Measurements from ENCODE around the gene IL4I1. TPM values are rescaled to one million over a fixed set of nuclear protein-coding genes. Genes with fewer than 3 reads are reported as not detected.

Gene IL4I1
- total RNA-seq, 4 donors from 2014 or later = 0.15 to 1.1 TPM; not detected in 2

DNA sequence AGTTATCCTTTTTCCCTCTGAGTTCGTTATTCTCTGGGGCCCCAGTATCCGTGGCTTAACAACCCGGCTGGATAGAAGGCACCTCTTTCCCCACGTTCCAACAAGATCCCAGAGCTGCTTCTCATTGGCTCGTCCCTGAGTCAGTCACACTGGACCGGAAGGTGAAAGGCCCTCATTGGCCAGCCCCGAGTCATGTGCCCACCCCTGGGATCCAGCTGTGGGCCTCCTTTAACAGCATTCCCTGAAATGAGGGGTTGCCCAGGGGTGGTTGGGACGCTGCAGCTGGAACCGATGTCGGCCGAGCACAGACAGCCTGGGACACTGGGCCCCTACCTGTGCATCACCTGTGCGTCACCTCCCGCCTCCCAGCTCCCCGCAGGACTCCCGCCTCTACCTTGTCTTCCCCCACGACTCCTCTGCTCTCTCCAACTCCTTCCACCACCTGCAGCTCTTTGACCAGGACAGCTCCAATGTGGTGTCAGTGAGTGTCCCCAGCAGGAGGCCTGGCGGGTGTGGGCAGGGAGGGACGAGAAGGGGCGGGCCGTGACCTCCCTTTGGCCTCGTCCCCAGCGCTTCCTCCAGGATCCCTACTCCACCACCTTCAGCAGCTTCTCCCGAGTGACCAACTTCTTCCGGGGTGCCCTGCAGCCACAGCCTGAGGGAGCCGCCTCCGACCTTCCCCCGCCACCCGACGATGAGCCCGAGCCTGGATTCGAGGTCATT is 14.9 kb downstream of the IL4I1 start:
- no peak for DNase-seq
- Histone ChIP-seq H3K4me3 (no peak overlapping the region), H3K27me3 (no peaks in the 10 kb centered on the region), H3K9me3 (no peaks in the 10 kb centered on the region), H3K4me1 (peaks cover 7 to 16% of the 10 kb centered on the region in 2 donors), H3K27ac (no peak overlapping the region), H3K36me3 (peaks cover 14 to 81% of the 10 kb centered on the region in 2 donors)
- ATAC-seq = no peak
- intact Hi-C loops (cut with DNase I; ENCODE audit: low total_unique reads) = no loop called here
- in situ Hi-C loops (cut with MboI; ENCODE audit: low sequenced_read_pairs in 4 of 4) = no loop called here
- TF ChIP-seq, protein P1, sequence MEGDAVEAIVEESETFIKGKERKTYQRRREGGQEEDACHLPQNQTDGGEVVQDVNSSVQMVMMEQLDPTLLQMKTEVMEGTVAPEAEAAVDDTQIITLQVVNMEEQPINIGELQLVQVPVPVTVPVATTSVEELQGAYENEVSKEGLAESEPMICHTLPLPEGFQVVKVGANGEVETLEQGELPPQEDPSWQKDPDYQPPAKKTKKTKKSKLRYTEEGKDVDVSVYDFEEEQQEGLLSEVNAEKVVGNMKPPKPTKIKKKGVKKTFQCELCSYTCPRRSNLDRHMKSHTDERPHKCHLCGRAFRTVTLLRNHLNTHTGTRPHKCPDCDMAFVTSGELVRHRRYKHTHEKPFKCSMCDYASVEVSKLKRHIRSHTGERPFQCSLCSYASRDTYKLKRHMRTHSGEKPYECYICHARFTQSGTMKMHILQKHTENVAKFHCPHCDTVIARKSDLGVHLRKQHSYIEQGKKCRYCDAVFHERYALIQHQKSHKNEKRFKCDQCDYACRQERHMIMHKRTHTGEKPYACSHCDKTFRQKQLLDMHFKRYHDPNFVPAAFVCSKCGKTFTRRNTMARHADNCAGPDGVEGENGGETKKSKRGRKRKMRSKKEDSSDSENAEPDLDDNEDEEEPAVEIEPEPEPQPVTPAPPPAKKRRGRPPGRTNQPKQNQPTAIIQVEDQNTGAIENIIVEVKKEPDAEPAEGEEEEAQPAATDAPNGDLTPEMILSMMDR (IDR thresholded peaks at IDR 0.05 in 4 of 5, conservative IDR thresholded peaks at IDR 0.05 in 1 of 5) = no peak
- no peak for TF ChIP-seq POLR2A (IDR thresholded peaks at IDR 0.05)

DNA sequence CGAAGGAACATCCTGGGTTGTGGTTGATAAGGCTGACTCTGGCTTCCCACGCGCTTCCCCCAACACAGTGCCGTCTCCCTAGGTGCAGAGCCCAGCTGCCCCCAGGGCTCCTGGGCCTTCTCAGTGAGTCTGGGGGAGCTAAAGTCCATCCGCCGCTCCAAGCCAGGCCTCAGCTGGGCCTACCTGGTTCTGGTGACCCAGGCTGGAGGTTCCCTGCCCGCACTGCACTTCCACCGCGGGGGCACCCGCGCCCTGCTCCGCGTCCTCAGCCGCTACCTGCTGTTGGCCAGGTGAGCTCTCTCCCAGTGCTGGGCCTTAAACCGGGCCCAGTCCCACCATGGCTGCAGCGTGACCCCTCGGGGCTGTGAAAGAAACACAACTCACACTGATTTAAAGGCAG is 15.5 kb downstream of the IL4I1 start:
- peaks cover 14 to 77% of the 10 kb centered on the region in 2 donors for H3K36me3 ChIP-seq
- DNase-seq (no peak), ATAC-seq (no peak)
- peaks cover 7 to 16% of the 10 kb centered on the region in 2 donors for H3K4me1 ChIP-seq
- H3K4me3 ChIP-seq = no peak overlapping the region
- intact Hi-C loops (cut with DNase I; ENCODE audit: low total_unique reads) (no loop called here), in situ Hi-C loops (cut with MboI; ENCODE audit: low sequenced_read_pairs in 4 of 4) (no loop called here)
- H3K9me3 ChIP-seq = no peaks in the 10 kb centered on the region
- no peak for TF ChIP-seq POLR2A (IDR thresholded peaks at IDR 0.05)
- TF ChIP-seq, protein P1 (IDR thresholded peaks at IDR 0.05 in 4 of 5, conservative IDR thresholded peaks at IDR 0.05 in 1 of 5) = no peak
- no peak overlapping the region for H3K27ac ChIP-seq
- no peaks in the 10 kb centered on the region for H3K27me3 ChIP-seq

DNA sequence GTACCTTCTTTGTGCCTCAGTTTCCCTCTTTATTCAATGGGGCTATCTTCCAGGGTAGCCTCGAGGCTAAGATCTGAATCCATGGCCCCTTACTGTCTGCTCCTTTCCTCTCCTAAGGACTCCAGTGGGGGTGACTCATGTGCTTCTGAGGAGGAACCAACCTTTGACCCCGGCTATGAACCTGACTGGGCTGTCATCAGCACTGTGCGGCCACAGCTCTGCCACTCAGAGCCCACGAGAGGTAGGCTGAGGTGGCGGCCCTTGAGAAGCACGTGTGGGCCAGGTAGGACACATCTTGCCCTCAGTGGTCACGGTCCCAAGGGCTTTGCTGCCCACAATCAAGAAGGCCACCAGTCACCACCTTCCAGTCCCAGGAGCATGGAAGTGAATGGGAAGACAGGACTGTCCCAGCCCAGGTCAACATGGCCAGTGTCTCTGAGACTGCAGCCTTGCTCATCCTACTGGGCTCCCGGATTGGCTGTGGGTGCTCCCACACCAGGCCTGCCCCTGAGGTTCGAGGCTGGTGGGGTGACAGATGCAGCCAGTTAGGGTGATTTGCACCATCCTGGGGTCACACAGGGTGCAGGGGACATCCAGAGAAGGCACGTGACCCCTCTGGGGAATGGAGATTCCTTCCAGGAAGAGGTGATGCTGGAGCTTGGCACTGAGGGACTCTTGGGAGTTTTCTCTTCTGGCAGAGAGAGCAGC is 16.4 kb downstream of the IL4I1 start:
- Histone ChIP-seq H3K4me3 (no peak overlapping the region), H3K4me1 (peaks cover 14 to 20% of the 10 kb centered on the region in 2 donors), H3K36me3 (peaks cover 14 to 69% of the 10 kb centered on the region in 2 donors), H3K9me3 (no peaks in the 10 kb centered on the region), H3K27ac (no peak overlapping the region), H3K27me3 (no peaks in the 10 kb centered on the region)
- no peak for DNase-seq
- intact Hi-C loops (cut with DNase I; ENCODE audit: low total_unique reads) (no loop called here), in situ Hi-C loops (cut with MboI; ENCODE audit: low sequenced_read_pairs in 4 of 4) (no loop called here)
- ATAC-seq = no peak
- TF ChIP-seq, protein P1 (IDR thresholded peaks at IDR 0.05 in 4 of 5, conservative IDR thresholded peaks at IDR 0.05 in 1 of 5) = no peak
- TF ChIP-seq POLR2A (IDR thresholded peaks at IDR 0.05) = no peak

DNA sequence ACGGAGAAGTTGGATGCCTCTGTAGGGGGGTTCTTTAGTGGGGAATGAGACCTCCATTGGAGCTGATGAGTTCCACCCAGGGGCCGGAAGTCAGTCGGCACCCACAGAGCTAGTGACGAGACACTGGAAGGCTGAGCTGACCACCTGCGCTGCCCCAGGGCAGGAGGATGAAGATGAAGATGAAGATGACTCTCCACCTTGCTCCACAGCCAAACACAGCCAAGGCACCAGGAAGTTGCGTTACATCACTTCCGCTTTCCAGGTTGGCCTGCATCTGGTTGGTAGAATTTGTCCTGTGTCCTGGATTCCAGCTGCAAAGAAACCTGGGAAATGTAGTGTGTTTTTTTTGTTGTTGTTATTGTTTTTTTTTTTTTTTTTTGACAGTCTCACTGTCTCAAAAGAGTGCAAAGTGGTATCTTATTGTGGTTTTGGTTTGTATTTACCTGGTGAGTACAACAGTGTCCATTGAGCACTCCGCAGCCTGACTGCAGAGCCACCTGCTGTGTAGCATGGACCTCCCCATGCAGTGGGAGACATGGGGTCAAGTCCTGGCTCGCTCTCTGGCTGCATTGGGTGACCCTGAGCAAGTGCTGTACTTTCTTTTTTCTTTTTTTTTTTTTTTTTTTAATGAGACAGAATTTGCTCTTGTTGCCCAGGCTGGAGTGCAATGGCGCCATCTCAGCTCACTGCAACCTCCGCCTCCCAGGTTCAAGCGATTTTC is 17.3 kb downstream of the IL4I1 start:
- ATAC-seq = no peak
- in situ Hi-C loops (cut with MboI; ENCODE audit: low sequenced_read_pairs in 4 of 4) = loop anchor here in 2 of 4 donors (10.0 kb wide), 1 partner anchor 65 kb away; the partner anchor contains the start of genes FUZ (in 2 of the 2) and MED25 (in 2 of the 2)
- peak in 1 of 2 donors; percentile 15 for DNase-seq
- H3K27ac ChIP-seq = peak overlapping the region in 3 of 4 donors; percentile 90 to 100 (median 99)
- intact Hi-C loops (cut with DNase I; ENCODE audit: low total_unique reads) = loop anchor here (5.0 to 10.0 kb wide), 4 partner anchors 323 to 1245 kb away; partner anchors contain the start of genes DBP, MYH14 and RPS11
- peaks cover 14 to 64% of the 10 kb centered on the region in 2 donors for H3K36me3 ChIP-seq
- peaks cover 23 to 29% of the 10 kb centered on the region in 2 donors for H3K4me1 ChIP-seq
- H3K9me3 ChIP-seq = no peaks in the 10 kb centered on the region
- no peaks in the 10 kb centered on the region for H3K27me3 ChIP-seq
- TF ChIP-seq POLR2A (IDR thresholded peaks at IDR 0.05) = no peak
- TF ChIP-seq, protein P1 (IDR thresholded peaks at IDR 0.05 in 4 of 5, conservative IDR thresholded peaks at IDR 0.05 in 1 of 5) = no peak
- H3K4me3 ChIP-seq = no peak overlapping the region
